ENCODE measurements around the gene NES. TPM values are rescaled to one million over a fixed set of nuclear protein-coding genes. Genes with fewer than 3 reads are reported as not detected.

The NES gene
- total and polyA plus RNA-seq, 4 donors, result 0.15 to 3.1 (median 1.9) TPM

DNA sequence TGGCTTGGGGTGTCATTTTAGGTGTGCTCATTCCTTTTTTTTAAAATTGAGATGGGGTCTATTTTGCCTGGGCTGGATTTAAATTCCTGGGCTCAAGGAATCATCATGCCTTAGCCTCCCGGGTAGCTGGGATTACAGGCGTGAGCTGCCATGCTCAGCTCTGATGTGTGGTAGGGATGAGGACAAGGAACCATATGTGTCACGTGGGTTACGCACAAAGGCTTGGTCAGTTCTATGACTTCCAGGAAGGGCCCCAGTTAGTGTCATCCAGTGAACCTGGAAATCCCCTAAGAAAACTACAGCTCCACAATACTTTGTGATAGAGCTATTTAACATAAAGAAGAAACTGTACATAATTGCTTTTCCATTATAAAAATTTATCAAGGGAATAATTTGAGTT lies 44.3 kb upstream of the NES start:
- no peaks in the 10 kb centered on the region for H3K27me3 ChIP-seq (ENCODE audit: control insufficient read depth in 4 of 4, insufficient read depth in 4 of 4, low read length in 3 of 4)
- WGBS, result 85% methylated on average over 4 of the region's 4 CpGs
- H3K9ac ChIP-seq (ENCODE audit: low read depth in 1 of 2, low read length in 2 of 2), result no peak overlapping the region
- TF ChIP-seq HNF4A (conservative IDR thresholded peaks at IDR 0.05) (no peak), YY1 (IDR thresholded peaks at IDR 0.05) (no peak), REST (IDR thresholded peaks at IDR 0.05) (no peak), FOXA2 (IDR thresholded peaks at IDR 0.05) (no peak), RAD21 (IDR thresholded peaks at IDR 0.05) (no peak), TAF1 (conservative IDR thresholded peaks at IDR 0.05) (no peak), HNF4G (IDR thresholded peaks at IDR 0.05) (no peak), MAX (IDR thresholded peaks at IDR 0.05) (no peak), RXRA (IDR thresholded peaks at IDR 0.05) (no peak)
- TF ChIP-seq, protein P1, sequence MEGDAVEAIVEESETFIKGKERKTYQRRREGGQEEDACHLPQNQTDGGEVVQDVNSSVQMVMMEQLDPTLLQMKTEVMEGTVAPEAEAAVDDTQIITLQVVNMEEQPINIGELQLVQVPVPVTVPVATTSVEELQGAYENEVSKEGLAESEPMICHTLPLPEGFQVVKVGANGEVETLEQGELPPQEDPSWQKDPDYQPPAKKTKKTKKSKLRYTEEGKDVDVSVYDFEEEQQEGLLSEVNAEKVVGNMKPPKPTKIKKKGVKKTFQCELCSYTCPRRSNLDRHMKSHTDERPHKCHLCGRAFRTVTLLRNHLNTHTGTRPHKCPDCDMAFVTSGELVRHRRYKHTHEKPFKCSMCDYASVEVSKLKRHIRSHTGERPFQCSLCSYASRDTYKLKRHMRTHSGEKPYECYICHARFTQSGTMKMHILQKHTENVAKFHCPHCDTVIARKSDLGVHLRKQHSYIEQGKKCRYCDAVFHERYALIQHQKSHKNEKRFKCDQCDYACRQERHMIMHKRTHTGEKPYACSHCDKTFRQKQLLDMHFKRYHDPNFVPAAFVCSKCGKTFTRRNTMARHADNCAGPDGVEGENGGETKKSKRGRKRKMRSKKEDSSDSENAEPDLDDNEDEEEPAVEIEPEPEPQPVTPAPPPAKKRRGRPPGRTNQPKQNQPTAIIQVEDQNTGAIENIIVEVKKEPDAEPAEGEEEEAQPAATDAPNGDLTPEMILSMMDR (IDR thresholded peaks at IDR 0.05; ENCODE audit: low read depth, low read length, missing input control), result no peak
- H3K36me3 ChIP-seq (ENCODE audit: control insufficient read depth in 4 of 4, insufficient read depth in 3 of 4, low read depth in 1 of 4, low read length in 3 of 4), result peaks cover 5 to 33% (median 25%) of the 10 kb centered on the region in 4 donors
- H3K27ac ChIP-seq (ENCODE audit: low read depth in 1 of 2, low read length in 2 of 2), result no peak overlapping the region
- H3K4me3 ChIP-seq (ENCODE audit: low read depth in 1 of 3, low read length in 3 of 3), result no peak overlapping the region
- H3K9me3 ChIP-seq (ENCODE audit: control insufficient read depth in 4 of 4, low read length in 3 of 4), result no peaks in the 10 kb centered on the region
- H3K4me1 ChIP-seq (ENCODE audit: control insufficient read depth in 4 of 4, insufficient read depth in 4 of 4, low read length in 3 of 4), result peaks cover 0 to 19% (median 15%) of the 10 kb centered on the region in 4 donors
- DNase-seq (ENCODE audit: low spot score), result no peak

GRCh38 chr1:156721131-156721530 lies 43.9 kb upstream of the NES start:
- Histone ChIP-seq H3K4me1 (ENCODE audit: control insufficient read depth in 4 of 4, insufficient read depth in 4 of 4, low read length in 3 of 4) (peaks cover 0 to 15% (median 11%) of the 10 kb centered on the region in 4 donors), H3K9ac (ENCODE audit: low read depth in 1 of 2, low read length in 2 of 2) (no peak overlapping the region), H3K27ac (ENCODE audit: low read depth in 1 of 2, low read length in 2 of 2) (no peak overlapping the region), H3K4me3 (ENCODE audit: low read depth in 1 of 3, low read length in 3 of 3) (no peak overlapping the region), H3K9me3 (ENCODE audit: control insufficient read depth in 4 of 4, low read length in 3 of 4) (no peaks in the 10 kb centered on the region), H3K27me3 (ENCODE audit: control insufficient read depth in 4 of 4, insufficient read depth in 4 of 4, low read length in 3 of 4) (no peaks in the 10 kb centered on the region), H3K36me3 (ENCODE audit: control insufficient read depth in 4 of 4, insufficient read depth in 3 of 4, low read depth in 1 of 4, low read length in 3 of 4) (peaks cover 5 to 33% (median 25%) of the 10 kb centered on the region in 4 donors)
- WGBS, result 94% methylated on average over 2 of the region's 2 CpGs
- TF ChIP-seq TAF1 (conservative IDR thresholded peaks at IDR 0.05), result no peak
- TF ChIP-seq ATF3 (IDR thresholded peaks at IDR 0.05), result no peak
- no peak for TF ChIP-seq EGR1 (IDR thresholded peaks at IDR 0.05; ENCODE audit: low read depth in 2 of 2)
- TF ChIP-seq REST (IDR thresholded peaks at IDR 0.05), result no peak
- TF ChIP-seq, protein P2, sequence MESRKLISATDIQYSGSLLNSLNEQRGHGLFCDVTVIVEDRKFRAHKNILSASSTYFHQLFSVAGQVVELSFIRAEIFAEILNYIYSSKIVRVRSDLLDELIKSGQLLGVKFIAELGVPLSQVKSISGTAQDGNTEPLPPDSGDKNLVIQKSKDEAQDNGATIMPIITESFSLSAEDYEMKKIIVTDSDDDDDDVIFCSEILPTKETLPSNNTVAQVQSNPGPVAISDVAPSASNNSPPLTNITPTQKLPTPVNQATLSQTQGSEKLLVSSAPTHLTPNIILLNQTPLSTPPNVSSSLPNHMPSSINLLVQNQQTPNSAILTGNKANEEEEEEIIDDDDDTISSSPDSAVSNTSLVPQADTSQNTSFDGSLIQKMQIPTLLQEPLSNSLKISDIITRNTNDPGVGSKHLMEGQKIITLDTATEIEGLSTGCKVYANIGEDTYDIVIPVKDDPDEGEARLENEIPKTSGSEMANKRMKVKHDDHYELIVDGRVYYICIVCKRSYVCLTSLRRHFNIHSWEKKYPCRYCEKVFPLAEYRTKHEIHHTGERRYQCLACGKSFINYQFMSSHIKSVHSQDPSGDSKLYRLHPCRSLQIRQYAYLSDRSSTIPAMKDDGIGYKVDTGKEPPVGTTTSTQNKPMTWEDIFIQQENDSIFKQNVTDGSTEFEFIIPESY (IDR thresholded peaks at IDR 0.05), result no peak
- TF ChIP-seq MAX (IDR thresholded peaks at IDR 0.05), result no peak
- TF ChIP-seq YY1 (IDR thresholded peaks at IDR 0.05), result no peak
- TF ChIP-seq HNF4G (IDR thresholded peaks at IDR 0.05), result no peak
- TF ChIP-seq HNF4A (conservative IDR thresholded peaks at IDR 0.05), result no peak
- no peak for TF ChIP-seq FOXA1 (IDR thresholded peaks at IDR 0.05)
- TF ChIP-seq, protein P1 (IDR thresholded peaks at IDR 0.05; ENCODE audit: low read depth, low read length, missing input control), result no peak
- no peak for TF ChIP-seq JUND (IDR thresholded peaks at IDR 0.05)
- no peak for TF ChIP-seq RAD21 (IDR thresholded peaks at IDR 0.05)
- no peak for TF ChIP-seq GABPA (IDR thresholded peaks at IDR 0.05 in 1 of 2, conservative IDR thresholded peaks at IDR 0.05 in 1 of 2)
- no peak for TF ChIP-seq NR2F2 (IDR thresholded peaks at IDR 0.05)
- no peak for TF ChIP-seq FOXA2 (IDR thresholded peaks at IDR 0.05)
- DNase-seq (ENCODE audit: low spot score), result no peak
